Transverse colon (tissue), 4 donors: ENCODE results near the gene CD82. TPM values are rescaled to one million over a fixed set of nuclear protein-coding genes. Genes with fewer than 3 reads are reported as not detected.

Experiments
- DNase-seq: peaks from one replicate; pipeline ENCODE4 v3.0.0-alpha.2; 2019
- H3K27ac ChIP-seq, 4 donors: fragments of 200-600 bp; sonication (generic); 2 replicates each; pipeline ENCODE4 v1.5.1; 2016 to 2018; ENCODE audit warnings: inconsistent platforms in 4 of 4
- H3K27me3 ChIP-seq: fragments of 200-600 bp; sonication (generic); 2 replicates; pipeline ENCODE4 v1.5.1; 2017; ENCODE audit warnings: inconsistent platforms
- H3K36me3 ChIP-seq, 4 donors: fragments of 200-600 bp; sonication (generic); 2 replicates each; pipeline ENCODE4 v1.5.1; 2017 to 2019; ENCODE audit warnings: inconsistent platforms in 4 of 4
- H3K4me1 ChIP-seq, 4 donors: fragments of 200-600 bp; sonication (generic); 2 replicates each; pipeline ENCODE4 v1.5.1; 2017 to 2020; ENCODE audit warnings: inconsistent platforms in 4 of 4
- H3K4me3 ChIP-seq, 4 donors: fragments of 200-600 bp; sonication (generic); 1 replicate in 1 of 4; 2 replicates in 3 of 4; pipeline versions ENCODE4 v1.5.1 to v1.6.1; 2017 to 2019; ENCODE audit warnings: inconsistent platforms in 4 of 4
- H3K9me3 ChIP-seq, 2 donors: fragments of 200-600 bp; sonication (generic); 2 replicates each; pipeline ENCODE4 v1.5.1; 2017 to 2019; ENCODE audit warnings: inconsistent platforms in 2 of 2
- CTCF ChIP-seq, 5 experiments: fragments of 200-600 bp in 3 of 5; fragments of 450-650 bp in 2 of 5; sonication (generic) in 3 of 5; IDR thresholded peaks; 1 replicate in 2 of 5; 2 replicates in 3 of 5; pipeline ENCODE4 v1.5.1; 2016 to 2017; ENCODE audit warnings: antibody characterized with exemption in 5 of 5, inconsistent platforms in 3 of 5, mild to moderate bottlenecking in 2 of 5, moderate library complexity in 1 of 5
- EP300 ChIP-seq: sonication (generic); formaldehyde crosslinking; IDR thresholded peaks from one replicate; pipeline ENCODE4 v1.6.1; 2017; ENCODE audit warnings: antibody characterized with exemption, low read depth
- POLR2A ChIP-seq: fragments of 450-650 bp; IDR thresholded peaks from one replicate; pipeline ENCODE4 v1.6.1; 2016; ENCODE audit warnings: antibody characterized with exemption, mild to moderate bottlenecking, moderate library complexity
- POLR2AphosphoS5 ChIP-seq, 3 donors: sonication (generic); formaldehyde crosslinking; IDR thresholded peaks; one replicate each; pipeline ENCODE4 v1.6.1; 2016; ENCODE audit warnings: antibody characterized with exemption in 3 of 3
- WGBS, 2 donors: methylation state at CpG; one replicate each; pipeline ENCODE4 v1.1.5; 2018; ENCODE audit warnings: low coverage in 1 of 2; 5-methylcytosine and 5-hydroxymethylcytosine counted together
- in situ Hi-C, 4 donors: fragments of 200-750 bp; cut with MboI; loops; one replicate each; pipeline versions ENCODE4 v1.15.0 to v1.15.1; 2017; ENCODE audit warnings: low sequenced_read_pairs in 3 of 4, low pct_ligation_motif_present in 1 of 4, low pct_unique_long_range_greater_than_20kb in 1 of 4
- intact Hi-C: fragments of 100-400 bp; cut with DNase I; formaldehyde crosslinking; loops from one replicate; pipeline ENCODE4 v1.15.1; 2023; ENCODE audit warnings: low total_unique reads
- total RNA-seq, 4 donors: library from RNA; depleted of rRNA; stranded (reverse); fragments of >200 nt; gene quantifications; one replicate each; pipeline ENCODE4 v1.1.0, GENCODE V29; 2016

The CD82 gene
- total RNA-seq, 4 donors from 2014 or later, result 7.9 to 23.1 (median 14.0) TPM

GRCh38 chr11:44528103-44528502 is 37.4 kb upstream of the CD82 start:
- Histone ChIP-seq H3K4me1 (no peaks in the 10 kb centered on the region), H3K4me3 (no peak overlapping the region), H3K27me3 (no peaks in the 10 kb centered on the region), H3K27ac (no peak overlapping the region), H3K9me3 (no peaks in the 10 kb centered on the region), H3K36me3 (no peaks in the 10 kb centered on the region)
- DNase-seq, result no peak
- 70 to 80% methylated on average over 2 to 8 of the region's 8 CpGs for WGBS, 2 donors
- intact Hi-C loops, result no loop called here
- in situ Hi-C loops, result loop anchor here in 2 of 4 donors (25.0 kb wide), 2 partner anchors 416 to 441 kb away; partner anchors contain the start of gene EXT2 (in 1 of the 2)
- no peak for TF ChIP-seq CTCF (IDR thresholded peaks at IDR 0.05)
- TF ChIP-seq POLR2A, result no peak
- TF ChIP-seq POLR2AphosphoS5 (IDR thresholded peaks at IDR 0.05), result no peak
- no peak for TF ChIP-seq EP300

- intact Hi-C loops, result no loop called here
- Histone ChIP-seq H3K27ac (no peak overlapping the region), H3K9me3 (no peaks in the 10 kb centered on the region), H3K4me3 (no peak overlapping the region), H3K36me3 (no peaks in the 10 kb centered on the region), H3K27me3 (no peaks in the 10 kb centered on the region), H3K4me1 (no peaks in the 10 kb centered on the region)
- TF ChIP-seq CTCF (IDR thresholded peaks at IDR 0.05) (no peak), EP300 (no peak)
- 94% methylated on average over 2 of the region's 2 CpGs; no CpG with 5 or more reads in 1 of the 2 donors for WGBS, 2 donors
- DNase-seq, result no peak
- in situ Hi-C loops, result loop anchor here in 2 of 4 donors (25.0 kb wide), 2 partner anchors 416 to 441 kb away; partner anchors contain the start of gene EXT2 (in 1 of the 2)
Measured at GRCh38 chr11:44528581-44528980, 36.9 kb upstream of the CD82 start.

- in situ Hi-C loops, result loop anchor here in 2 of 4 donors (10.0 to 25.0 kb wide), 3 partner anchors 245 to 443 kb away; partner anchors contain the start of gene EXT2 (in 1 of the 2)
Measured at GRCh38 chr11:44529895-44530412, 35.5 kb upstream of the CD82 start.

More at GRCh38 chr11:44529895-44530412, 35.5 kb upstream of the CD82 start:
- Histone ChIP-seq H3K27me3 (peaks cover 5% of the 10 kb centered on the region), H3K36me3 (no peaks in the 10 kb centered on the region), H3K9me3 (no peaks in the 10 kb centered on the region), H3K27ac (no peak overlapping the region), H3K4me1 (no peaks in the 10 kb centered on the region), H3K4me3 (no peak overlapping the region)
- TF ChIP-seq CTCF (IDR thresholded peaks at IDR 0.05) (no peak), EP300 (no peak), POLR2AphosphoS5 (IDR thresholded peaks at IDR 0.05) (no peak), POLR2A (no peak)
- DNase-seq, result no peak
- WGBS, 2 donors, result 85 to 86% methylated on average over 5 to 7 of the region's 7 CpGs
- intact Hi-C loops, result loop anchor here (10.0 kb wide), 1 partner anchor 635 kb away; no protein-coding TSS in a partner anchor
